HT1080 (cell line): ENCODE data around the gene ANKS1B. TPM values are rescaled to one million over a fixed set of nuclear protein-coding genes. Genes with fewer than 3 reads are reported as not detected.
"Not testable (repeated sequence)": the region's sequence is repeated elsewhere in the genome, so short reads cannot be mapped to it uniquely, and the experiment has no call there.

Experiments used
- DNase-seq: peaks from one replicate; pipeline ENCODE4 v3.0.0-alpha.2; 2015; ENCODE audit warnings: low read depth
- total RNA-seq: library from RNA; depleted of rRNA; stranded (reverse); fragments of >200 nt; shearing (Covaris generic); gene quantifications from 2 replicates; pipeline ENCODE4 v1.2.3, GENCODE V29; 2014

The ANKS1B gene
- total RNA-seq, 1 experiment from 2014 or later = not detected

DNA sequence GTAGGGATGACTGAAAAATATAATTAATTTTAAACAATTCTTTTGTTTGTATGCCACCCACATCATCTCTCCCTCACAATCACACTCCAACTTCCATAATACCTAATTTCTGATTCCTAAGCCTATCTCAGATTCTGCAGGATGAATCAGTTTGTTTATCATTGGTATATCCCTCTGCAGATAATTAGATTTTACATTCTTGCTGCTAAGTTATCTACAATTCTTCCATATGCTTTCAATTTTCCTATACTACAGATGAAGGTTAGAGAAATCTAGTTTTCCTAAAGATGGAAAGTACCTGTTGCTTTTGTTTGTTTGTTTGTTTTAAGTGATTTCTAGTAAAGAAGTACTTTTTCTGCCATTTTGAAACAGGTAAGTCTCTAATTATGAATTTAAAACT, 105.3 kb downstream of the ANKS1B start:
- no peak for DNase-seq

DNA sequence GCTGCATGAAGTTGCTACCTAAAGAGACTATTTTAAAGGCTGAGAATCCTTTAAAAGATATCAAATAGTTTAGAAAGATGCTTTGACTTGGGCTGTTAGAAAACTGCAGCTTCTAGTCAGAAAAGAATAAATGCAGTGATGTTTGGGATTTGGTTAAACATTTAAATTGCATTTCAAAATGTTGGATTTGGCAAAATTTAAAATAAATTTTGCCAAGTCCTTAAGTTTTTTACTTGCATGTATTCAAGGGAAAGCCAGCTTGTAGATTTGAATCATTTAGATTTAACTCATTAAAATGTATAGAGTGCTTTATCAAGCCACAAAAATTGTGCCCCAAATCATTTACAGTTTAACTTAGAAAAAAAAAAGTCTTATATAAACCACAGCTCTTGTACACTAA, 109.7 kb downstream of the ANKS1B start:
- no peak for DNase-seq

DNA sequence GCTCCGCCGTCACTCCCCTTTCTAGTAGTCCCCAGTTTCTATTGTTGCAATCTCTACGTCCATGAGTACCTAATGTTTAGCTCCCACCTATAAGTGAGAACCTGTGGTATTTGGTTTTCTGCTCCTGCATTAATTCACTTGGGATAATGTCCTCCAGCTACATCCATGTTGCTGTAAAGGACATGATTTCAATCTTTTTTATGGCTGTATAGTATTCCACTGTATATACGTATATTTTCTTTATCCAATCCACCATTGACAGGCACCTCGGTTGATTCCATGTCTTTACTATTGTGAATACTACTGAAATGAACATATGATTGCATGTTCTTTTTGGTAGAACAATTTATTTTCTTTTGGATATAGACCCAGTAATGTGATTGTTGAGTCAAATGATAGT, 114.7 kb downstream of the ANKS1B start:
- DNase-seq = no peak

DNA sequence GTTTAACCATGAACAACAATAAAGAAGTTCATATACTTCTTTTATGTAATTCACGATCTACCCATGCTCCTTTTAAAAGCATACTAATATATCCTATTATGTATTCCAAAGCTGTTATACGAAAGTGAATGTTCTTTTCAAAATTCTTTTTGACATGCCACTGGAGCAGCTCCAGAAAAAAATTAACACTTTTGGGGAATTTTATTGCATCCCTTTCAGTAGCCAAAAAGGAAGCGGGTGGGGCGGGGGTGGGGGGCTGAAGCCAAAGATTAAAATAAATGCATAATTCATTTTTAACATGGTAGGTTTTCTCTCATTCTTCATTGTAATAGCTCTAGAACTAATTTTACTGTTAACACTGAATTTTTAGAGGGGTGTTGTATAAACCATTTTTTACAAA, 123.0 kb downstream of the ANKS1B start:
- no peak for DNase-seq

DNA sequence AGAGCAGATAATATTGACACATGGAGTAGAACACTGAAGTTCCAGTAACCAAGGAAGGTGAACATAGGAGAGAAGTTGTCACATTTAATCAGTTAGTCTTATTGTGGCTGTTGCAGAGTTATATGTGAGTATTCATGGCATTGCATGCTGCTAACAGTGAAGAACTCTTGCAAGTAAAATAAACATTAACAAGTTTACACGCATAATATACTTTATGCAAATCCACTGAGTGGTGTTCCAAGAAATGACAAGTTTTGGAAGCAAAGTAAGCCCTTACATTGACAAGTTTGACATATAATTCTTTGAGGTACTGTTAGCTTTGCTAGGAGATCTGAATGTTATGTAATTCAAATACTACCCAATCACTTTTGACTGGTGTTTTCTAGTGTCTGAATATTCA, 125.6 kb downstream of the ANKS1B start:
- DNase-seq = no peak

DNA sequence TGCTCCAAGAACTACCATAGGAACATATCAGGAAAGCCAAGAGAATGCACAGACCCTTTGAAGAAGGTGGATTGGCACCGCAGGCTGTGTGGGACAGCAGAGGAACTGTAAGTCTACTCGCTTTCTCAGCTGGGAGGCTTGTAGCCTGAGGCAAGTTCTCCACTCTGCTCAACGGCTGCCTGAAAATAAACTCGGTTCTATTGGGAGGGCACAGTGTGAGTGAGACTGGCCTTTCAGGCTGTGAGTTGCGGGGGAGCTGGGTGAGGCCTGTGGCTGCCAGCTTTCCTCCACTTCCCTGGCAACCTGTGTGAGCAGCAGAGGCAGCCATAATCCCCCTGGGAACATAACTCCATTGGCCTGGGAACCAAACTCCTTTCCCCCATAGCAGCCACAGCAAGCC, 132.1 kb downstream of the ANKS1B start:
- no peak for DNase-seq

DNA sequence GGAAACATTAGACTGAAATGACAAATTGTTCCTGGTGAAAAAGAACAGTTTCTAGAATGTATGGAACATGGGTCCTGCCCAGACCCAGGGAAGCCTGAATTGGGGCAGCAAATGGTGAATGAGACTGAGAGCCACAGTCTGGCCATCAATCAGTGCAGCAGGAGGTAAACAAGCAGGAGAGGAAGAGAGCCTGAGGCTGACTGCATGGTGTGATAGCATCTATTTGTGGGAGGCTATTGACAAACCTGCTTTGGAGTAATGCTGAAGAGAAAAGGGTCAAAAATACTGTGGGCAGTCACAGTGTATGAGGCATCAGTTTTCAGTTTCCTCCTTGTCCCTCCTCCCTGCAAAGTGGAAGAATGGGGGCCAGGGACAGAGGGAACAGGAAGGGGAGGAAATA, 136.8 kb downstream of the ANKS1B start:
- no peak for DNase-seq

DNA sequence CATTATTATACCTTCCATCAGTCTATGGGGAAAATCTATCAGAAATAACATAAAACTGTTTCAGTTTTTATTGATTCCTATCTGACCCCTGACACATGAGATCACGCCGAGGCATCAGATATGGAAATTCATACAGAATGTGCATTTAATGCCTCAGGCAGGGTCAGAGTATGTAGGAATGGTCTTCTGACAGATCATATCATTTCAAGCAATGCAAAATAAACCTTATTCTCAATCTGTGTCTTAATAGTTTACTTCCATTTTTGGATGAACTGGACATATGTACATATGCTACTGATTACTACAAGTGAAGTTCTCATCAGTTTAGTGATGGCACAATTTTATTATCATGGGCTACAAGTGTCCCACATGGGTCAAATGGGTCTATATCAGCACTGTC, 150.0 kb downstream of the ANKS1B start:
- DNase-seq = no peak

DNA sequence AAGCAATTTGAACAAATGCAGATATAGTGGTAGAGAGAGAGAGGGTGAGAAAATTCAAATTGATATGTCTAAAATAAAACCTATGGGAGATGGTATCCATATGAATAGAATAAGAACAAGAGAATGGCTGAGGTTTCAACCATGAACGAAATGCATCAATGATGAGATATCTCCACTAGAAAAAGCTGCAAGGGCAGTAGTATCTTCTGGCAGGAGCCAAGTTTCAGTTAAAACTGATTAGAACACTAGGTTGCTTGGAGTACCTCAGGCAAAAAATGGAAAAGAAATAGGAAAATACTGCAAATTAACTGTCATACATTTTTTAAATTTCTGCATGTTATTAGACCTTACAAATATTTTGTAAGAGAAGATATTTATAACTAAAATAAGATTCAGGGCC, 151.3 kb downstream of the ANKS1B start:
- no peak for DNase-seq

DNA sequence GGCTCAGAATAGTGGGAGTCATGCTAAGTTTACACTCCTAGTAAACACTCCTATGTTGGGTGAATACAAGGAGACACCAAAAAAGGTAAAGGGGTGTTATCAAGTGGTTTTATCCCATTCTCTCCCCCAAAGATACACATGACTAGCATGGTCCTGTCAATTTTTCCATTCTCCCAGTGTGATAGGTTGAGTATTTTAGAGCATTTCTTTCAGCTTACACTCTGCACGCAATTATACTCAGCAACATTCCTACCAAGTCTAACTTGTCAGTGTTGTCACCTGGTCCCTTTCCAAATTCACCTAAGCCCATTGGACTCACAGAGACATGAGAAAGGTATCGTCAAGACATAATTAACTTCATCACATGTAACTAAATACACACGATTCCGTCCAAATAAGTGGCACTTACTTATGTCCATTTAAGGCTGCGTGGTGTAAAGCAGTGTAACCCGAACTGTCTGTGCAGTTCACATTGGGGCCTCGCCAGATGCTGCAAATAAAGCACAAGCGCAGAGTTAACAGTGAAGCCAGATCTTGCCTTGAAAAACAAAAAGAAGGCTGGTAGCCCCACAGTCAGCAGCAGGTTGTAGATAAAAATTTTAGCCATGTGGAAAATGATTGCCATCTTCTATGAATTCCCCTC, 159.7 kb downstream of the ANKS1B start:
- no peak for DNase-seq

DNA sequence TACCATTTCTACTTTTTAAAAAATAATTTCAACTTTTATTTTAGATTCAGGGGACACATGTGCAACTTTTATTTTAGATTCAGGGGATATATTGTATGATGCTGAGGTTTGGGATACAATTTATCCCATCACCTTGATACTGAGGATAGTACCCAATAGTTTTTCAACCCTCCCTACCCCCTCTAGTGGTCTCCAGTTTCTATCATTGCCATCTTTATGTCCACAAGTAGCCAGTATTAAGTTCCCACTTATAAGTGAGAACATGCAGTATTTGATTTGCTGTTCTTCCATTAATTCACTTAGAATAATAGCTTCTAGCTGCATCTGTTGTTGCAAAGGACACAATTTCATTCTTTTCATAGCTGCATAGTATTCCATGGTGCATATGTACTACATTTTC, 162.5 kb downstream of the ANKS1B start:
- DNase-seq = no peak

DNA sequence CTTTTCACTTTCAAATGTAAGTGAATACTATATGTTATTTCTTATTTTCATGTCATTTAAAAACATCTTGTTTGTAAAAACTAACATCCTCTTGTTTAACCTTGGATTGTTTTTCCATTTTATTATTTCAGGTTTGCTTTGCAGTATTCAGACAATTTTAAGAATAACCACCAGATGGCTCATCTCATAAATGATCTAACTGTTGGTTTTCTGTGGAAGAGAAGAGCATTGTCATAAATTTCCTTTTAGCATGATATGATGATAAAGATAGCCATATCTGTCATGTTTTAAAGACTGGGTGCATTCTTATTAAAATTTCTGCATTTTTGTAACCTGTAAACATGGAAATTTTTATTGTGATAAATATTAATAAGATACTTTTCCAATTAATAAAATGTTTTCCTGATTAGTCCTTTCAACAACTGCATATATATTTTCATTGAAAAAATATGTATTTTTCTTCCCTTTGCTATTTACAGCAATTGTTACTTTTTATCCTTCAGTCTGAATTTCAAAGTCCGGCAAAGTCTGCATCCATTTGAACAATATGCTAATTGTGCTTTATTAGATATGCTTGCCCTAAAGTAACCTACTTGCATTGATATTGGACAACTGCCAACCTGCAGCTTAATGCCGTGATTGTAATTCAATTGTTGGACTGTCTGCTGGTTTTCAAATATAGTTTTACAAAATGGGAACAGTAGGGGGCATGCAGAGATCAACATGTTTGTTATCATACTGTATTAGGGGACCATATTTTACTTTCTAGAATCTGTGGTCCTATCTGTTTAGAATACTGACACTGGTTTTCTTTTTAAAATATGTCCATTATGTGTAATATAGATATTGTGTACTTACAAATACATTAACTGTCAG, 173.8 kb downstream of the ANKS1B start:
- DNase-seq = peak; percentile 2

DNA sequence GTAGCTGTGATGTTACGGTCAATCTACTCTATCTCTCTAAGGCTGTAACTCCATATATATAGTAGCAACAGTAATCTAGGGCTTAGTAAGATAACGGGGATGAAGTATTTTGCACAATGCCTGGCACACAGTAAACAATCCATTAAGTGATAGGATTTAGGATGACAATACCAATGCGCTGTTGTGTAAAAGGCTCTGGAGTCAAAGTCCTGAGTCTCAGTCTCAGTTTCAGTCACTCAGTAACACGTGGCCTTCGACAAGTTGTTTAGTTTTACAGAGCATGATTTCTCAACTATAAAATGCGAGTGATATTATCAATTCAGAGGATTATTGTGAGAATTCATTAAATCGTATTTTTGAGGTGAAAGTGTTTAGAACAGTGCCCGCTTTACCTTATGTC, 174.8 kb downstream of the ANKS1B start:
- DNase-seq = no peak

DNA sequence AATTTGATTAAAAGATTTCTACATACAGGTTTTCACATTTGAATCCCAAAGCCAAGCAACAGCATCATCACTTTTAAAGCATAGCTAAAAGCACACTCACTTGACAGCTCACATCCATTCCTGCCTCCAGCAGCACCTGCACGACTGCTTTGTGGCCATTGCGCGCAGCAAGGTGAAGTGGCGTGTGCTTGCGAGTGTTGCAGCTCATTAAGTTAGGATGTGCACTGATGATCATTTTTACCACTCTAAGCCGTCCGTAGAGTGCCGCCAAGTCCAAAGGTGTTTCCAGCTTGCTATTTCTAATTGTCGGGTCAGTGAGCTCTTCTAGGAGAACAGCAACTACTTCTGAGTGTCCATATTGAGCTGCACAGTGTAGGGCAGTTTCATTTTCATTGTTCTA, 178.4 kb downstream of the ANKS1B start:
- no peak for DNase-seq

DNA sequence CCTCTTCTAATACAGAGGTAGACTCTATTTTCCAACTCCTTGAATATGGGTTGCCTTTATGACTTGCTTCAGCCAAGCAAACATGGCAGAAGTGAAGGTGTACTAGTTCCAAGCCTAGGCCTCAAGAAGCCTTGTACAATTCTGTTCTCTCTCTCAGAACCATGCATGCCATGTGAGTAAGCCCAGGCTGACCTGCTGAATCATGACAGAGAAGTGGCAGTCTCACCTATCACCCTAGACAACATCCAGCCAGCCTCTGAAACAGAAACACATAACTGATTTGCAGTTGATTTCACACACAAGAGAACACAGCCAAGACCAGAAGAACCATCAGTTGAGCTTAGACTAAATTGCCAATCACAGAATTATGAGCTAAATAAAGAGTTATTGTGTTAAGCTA, 180.0 kb downstream of the ANKS1B start:
- DNase-seq = no peak

DNA sequence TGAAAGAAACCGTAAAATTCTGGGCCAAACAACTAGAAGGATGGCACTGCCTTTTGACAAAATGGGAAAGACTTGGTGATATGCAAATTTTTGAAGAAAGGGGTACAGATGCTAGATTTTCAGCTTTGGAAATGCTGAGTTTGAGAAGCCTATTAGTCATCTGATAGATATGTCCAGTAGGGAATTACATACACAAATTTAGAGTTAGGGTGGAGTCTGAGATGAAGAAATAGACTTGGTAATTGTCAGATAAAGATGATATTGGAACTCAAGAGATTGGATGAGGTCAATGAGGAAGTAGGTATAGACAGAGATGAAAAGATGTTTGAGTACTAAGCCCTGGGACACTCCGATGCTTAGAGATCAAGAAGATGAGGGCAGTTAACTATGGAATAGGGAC, 184.1 kb downstream of the ANKS1B start:
- DNase-seq = no peak

DNA sequence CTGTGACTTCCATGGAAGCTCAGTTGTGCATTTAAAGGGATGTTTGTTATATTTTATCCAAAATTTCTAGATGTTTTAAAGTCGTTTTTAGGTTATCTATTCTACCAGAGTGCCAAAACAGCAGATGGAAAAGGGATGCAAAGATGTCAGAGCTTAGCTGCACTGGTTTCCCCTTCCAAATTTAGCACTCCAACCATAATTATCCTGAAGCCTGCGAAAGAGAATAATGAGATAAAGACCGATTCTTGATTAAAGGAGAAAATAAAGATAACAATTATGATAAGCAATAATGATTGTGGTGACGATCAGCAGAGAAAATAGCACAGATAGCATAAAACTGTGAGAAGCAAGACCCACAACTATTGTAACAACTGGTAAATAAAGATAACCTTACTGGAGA, 186.8 kb downstream of the ANKS1B start:
- not testable (repeated sequence) for DNase-seq

DNA sequence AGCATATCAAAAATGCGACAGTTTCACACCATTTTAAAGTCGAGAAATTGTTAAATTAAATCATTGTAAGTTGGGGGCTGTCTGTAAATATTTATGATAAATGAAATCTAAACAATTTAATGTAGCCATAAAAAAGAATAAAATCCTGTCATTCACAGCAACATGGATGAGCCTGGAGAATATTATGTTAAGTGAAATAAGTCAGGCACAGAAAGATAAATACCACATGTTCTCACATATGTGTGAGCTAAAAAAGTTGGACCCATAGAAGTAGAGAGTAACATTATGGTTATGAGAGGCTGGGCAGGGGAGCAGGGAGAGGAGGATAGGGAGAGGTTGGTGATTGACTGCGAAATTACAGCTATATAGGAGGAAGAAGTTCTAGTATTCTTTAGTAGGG, 201.3 kb downstream of the ANKS1B start:
- DNase-seq = no peak

DNA sequence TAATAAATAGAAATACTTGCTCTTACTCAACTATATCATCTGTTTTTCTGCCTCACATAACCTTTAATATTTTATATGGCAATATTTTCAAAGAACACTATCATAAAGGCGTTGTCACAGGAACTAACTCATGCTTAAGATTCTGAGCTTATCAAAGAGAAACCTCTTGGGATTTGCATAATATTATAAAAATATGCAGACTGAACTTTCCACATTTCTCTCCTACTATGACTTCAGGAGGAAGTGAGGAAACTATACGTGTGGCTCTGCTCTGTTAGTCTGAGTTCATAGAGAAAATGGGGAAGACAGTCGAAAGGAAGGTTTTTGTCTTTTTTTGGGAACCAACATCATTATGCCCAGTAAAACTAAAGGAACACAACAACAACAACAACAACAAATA, 212.5 kb downstream of the ANKS1B start:
- no peak for DNase-seq

DNA sequence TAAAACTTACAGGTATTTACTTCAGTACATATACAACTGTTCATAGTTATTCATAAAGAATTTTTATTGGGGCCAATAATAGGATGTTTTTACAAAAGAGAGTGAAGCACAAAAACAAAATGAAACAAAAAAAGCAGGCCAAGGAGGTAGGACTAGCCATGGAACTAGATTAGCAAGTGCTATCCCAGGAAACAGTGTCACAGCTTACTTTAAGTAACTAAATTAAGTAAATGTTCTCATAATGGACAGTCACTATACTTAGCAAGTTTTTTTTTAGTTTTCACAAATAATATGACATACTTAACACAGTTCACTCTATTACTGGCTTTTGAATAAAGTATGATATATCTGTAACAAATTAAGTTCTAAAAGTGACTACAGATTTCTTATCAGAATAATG, 213.1 kb downstream of the ANKS1B start:
- DNase-seq = no peak

DNA sequence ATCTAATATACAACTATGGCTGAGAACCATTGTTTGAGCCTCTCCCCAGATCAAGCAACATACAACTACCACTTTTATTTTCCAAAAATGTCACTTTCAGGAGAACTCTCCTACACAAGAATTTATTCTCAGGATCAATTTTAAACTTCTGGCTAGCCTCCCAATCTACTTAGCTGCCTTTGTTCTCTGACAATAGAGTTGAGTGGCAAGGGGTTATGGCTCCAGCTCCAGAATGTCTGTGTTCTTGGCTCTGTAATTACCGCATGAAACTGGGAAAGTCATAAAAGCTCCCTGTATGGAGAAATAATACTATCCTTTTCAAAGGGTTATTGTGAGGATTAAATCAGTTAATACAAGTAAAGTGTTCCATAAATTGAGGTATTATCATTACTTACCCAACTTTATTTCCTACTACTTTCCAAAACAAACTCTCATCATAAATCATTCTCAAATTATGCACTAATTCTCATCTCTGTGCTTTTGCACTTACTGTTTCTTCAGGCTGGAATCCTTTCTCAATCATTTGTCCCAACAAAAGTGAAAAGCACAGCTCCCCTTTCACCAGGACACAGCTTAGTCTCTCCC, 215.2 kb downstream of the ANKS1B start:
- no peak for DNase-seq

DNA sequence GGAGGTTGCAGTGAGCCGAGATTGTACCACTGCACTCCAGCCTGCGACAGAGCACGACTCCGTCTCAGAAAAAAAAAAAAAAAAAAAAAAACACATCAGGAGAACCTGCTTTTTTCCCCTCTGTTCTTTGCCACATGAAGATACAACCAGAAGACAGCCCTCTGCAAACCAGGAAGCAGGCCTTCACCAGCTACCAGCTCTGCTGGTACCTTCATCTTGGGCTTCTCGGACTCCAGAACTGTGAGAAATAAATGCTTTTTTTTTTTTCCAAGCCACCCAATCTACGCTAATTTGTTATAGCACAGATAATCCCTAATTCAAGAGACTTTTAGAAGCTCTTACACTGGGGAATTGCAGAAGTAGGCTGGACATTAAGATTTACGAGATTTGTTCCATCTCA, 216.0 kb downstream of the ANKS1B start:
- no peak for DNase-seq

DNA sequence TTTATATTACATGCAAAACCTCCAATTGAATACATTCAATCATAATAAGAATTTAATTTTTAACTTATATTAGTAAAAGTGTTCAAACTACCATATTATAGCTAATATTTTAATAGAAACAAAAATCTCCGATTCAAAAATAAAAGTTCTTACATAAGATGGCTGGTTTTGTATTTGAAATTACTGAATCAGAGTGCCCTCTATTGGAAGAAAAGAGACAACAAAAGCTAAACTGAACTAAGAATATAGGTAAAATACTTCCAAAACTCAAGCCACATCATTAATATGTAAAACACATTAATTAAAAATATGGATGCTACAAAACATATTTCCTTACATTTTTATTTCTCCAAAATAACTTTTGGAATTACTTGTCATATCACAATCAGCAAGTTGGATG, 216.9 kb downstream of the ANKS1B start:
- DNase-seq = no peak
